HFFc6 (cell line): ENCODE measurements around the gene GHRHR. TPM values are rescaled to one million over a fixed set of nuclear protein-coding genes. Genes with fewer than 3 reads are reported as not detected.

Source experiments
- DNase-seq: peaks from one replicate; pipeline ENCODE4 v3.0.0-alpha.2; 2018
- H3K27ac Mint-ChIP-seq: 2 replicates; pipeline ENCODE4 v1.8.0; 2020; ENCODE audit warnings: mild to moderate bottlenecking, mixed read lengths
- H3K27me3 Mint-ChIP-seq: 2 replicates; pipeline ENCODE4 v1.8.0; 2021; ENCODE audit warnings: mild to moderate bottlenecking, moderate library complexity, mixed read lengths; ENCODE audit not compliant: insufficient read depth
- H3K36me3 Mint-ChIP-seq: 2 replicates; pipeline ENCODE4 v1.8.0; 2021; ENCODE audit warnings: low read depth, mixed read lengths
- H3K4me1 Mint-ChIP-seq: 2 replicates; pipeline ENCODE4 v1.8.0; 2020; ENCODE audit warnings: low read depth, mixed read lengths
- H3K4me3 Mint-ChIP-seq: 2 replicates; pipeline ENCODE4 v1.8.0; 2020; ENCODE audit warnings: mild to moderate bottlenecking, moderate library complexity, mixed read lengths
- H3K9me3 Mint-ChIP-seq: 2 replicates; pipeline ENCODE4 v1.8.0; 2020; ENCODE audit warnings: mild to moderate bottlenecking, mixed read lengths
- total RNA-seq, 6 experiments: library from RNA; stranded (reverse); fragmentation: NEBNext Ultra II Directional; extraction: Animal tissue kit (Norgen Biotek cat#: 25700); gene quantifications; 2 replicates in 1 of 6; 3 replicates in 5 of 6; pipeline ENCODE4 v1.2.3, GENCODE V29; 2021
- TF ChIP-seq, protein P1 (sequence below): fragments of 200-600 bp; sonication (generic); IDR thresholded peaks from 2 replicates; pipeline ENCODE4 v1.5.0; 2021; ENCODE audit warnings: antibody characterized with exemption, mild to moderate bottlenecking

Gene GHRHR
- total RNA-seq, 6 experiments from 2014 or later = not detected

- DNase-seq = no peak
- no peak overlapping the region for H3K27ac Mint-ChIP-seq
- no peak overlapping the region for H3K4me3 Mint-ChIP-seq
- peaks cover 36% of the 10 kb centered on the region for H3K27me3 Mint-ChIP-seq
- no peaks in the 10 kb centered on the region for H3K4me1 Mint-ChIP-seq
- peaks cover 9% of the 10 kb centered on the region; the same call in 1 of the 2 replicates for H3K9me3 Mint-ChIP-seq
- H3K36me3 Mint-ChIP-seq = no peaks in the 10 kb centered on the region
- TF ChIP-seq, protein P1, sequence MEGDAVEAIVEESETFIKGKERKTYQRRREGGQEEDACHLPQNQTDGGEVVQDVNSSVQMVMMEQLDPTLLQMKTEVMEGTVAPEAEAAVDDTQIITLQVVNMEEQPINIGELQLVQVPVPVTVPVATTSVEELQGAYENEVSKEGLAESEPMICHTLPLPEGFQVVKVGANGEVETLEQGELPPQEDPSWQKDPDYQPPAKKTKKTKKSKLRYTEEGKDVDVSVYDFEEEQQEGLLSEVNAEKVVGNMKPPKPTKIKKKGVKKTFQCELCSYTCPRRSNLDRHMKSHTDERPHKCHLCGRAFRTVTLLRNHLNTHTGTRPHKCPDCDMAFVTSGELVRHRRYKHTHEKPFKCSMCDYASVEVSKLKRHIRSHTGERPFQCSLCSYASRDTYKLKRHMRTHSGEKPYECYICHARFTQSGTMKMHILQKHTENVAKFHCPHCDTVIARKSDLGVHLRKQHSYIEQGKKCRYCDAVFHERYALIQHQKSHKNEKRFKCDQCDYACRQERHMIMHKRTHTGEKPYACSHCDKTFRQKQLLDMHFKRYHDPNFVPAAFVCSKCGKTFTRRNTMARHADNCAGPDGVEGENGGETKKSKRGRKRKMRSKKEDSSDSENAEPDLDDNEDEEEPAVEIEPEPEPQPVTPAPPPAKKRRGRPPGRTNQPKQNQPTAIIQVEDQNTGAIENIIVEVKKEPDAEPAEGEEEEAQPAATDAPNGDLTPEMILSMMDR = no peak
Observed at GRCh38 chr7:30995536-30995935, 31.8 kb downstream of the GHRHR start.

GRCh38 chr7:30996256-30996655, 32.5 kb downstream of the GHRHR start:
- Mint-ChIP-seq H3K9me3 (peaks cover 9% of the 10 kb centered on the region; the same call in 1 of the 2 replicates), H3K36me3 (no peaks in the 10 kb centered on the region), H3K4me3 (no peak overlapping the region), H3K4me1 (no peaks in the 10 kb centered on the region), H3K27me3 (peaks cover 36% of the 10 kb centered on the region), H3K27ac (no peak overlapping the region)
- TF ChIP-seq, protein P1 = no peak
- DNase-seq = no peak

- Mint-ChIP-seq H3K27ac (no peak overlapping the region), H3K27me3 (peaks cover 37% of the 10 kb centered on the region)
- TF ChIP-seq, protein P1 = no peak
Observed at GRCh38 chr7:30996883-30997282, 33.1 kb downstream of the GHRHR start.

DNA sequence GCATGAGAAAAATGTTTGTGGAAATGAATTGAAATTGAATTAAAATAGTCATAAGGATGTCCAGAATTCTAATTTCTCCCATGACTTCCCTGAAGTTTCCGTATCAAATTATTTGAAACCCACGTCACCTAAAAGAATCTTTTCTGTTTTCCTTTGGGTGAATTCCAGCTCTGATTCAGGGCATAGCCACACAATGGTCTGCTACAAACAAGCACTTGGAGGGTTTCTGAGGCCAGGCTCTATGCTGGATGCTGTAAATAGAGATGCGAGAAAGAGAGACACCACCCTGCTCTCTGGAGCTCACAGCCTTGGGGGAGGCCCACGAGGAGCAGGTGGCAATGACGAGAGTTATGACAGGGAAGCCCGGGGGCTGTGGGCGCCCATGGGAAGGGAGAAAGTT, 33.6 kb downstream of the GHRHR start:
- H3K36me3 Mint-ChIP-seq = no peaks in the 10 kb centered on the region
- no peak for DNase-seq
- TF ChIP-seq, protein P1 = no peak
- peaks cover 33% of the 10 kb centered on the region for H3K27me3 Mint-ChIP-seq
- H3K4me3 Mint-ChIP-seq = no peak overlapping the region
- peaks cover 8% of the 10 kb centered on the region for H3K4me1 Mint-ChIP-seq
- H3K9me3 Mint-ChIP-seq = peaks cover 9% of the 10 kb centered on the region; the same call in 1 of the 2 replicates
- H3K27ac Mint-ChIP-seq = no peak overlapping the region

More at GRCh38 chr7:30996883-30997282, 33.1 kb downstream of the GHRHR start:
- Mint-ChIP-seq H3K36me3 (no peaks in the 10 kb centered on the region), H3K9me3 (peaks cover 9% of the 10 kb centered on the region; the same call in 1 of the 2 replicates), H3K4me3 (no peak overlapping the region), H3K4me1 (peaks cover 4% of the 10 kb centered on the region)
- DNase-seq = no peak

GRCh38 chr7:30998180-30998579, 34.4 kb downstream of the GHRHR start:
- Mint-ChIP-seq H3K27me3 (peaks cover 30% of the 10 kb centered on the region), H3K36me3 (no peaks in the 10 kb centered on the region), H3K4me3 (no peak overlapping the region), H3K27ac (no peak overlapping the region), H3K9me3 (peaks cover 9% of the 10 kb centered on the region; the same call in 1 of the 2 replicates), H3K4me1 (peaks cover 11% of the 10 kb centered on the region)
- DNase-seq = no peak
- TF ChIP-seq, protein P1 = no peak
